ENCODE measurements around the gene HOXB5.

HOXB5 gene

GRCh38 chr17:48593126-48593829 is at the start of gene HOXB5:
HOXB5 (minus strand) TSS chr17:48593779; CDS start chr17:48593682, 97 bp downstream.
- no peaks in the 10 kb centered on the region for H3K9me3 Mint-ChIP-seq (ENCODE audit: low read depth)
- peaks cover 39% of the 10 kb centered on the region for H3K4me1 Mint-ChIP-seq (ENCODE audit: low read depth)
- H3K27me3 Mint-ChIP-seq, result peaks cover 52% of the 10 kb centered on the region
- peak within 1 kb of the TSS; percentile 85 for H3K4me3 Mint-ChIP-seq
- H3K27ac Mint-ChIP-seq, result no peak within 1 kb of the TSS
- H3K36me3 Mint-ChIP-seq, result no peaks in the 10 kb centered on the region

GRCh38 chr17:48642843-48643696 is 49.5 kb upstream of the HOXB5 start:
- Mint-ChIP-seq H3K4me1 (ENCODE audit: low read depth) (peaks cover 15% of the 10 kb centered on the region), H3K36me3 (peaks cover 2% of the 10 kb centered on the region), H3K27ac (no peak overlapping the region), H3K9me3 (ENCODE audit: low read depth) (no peaks in the 10 kb centered on the region), H3K27me3 (peaks cover 49% of the 10 kb centered on the region), H3K4me3 (no peak overlapping the region)

- Mint-ChIP-seq H3K27ac (no peak overlapping the region), H3K4me3 (no peak overlapping the region), H3K27me3 (peaks cover 49% of the 10 kb centered on the region), H3K36me3 (peaks cover 2% of the 10 kb centered on the region), H3K9me3 (ENCODE audit: low read depth) (no peaks in the 10 kb centered on the region), H3K4me1 (ENCODE audit: low read depth) (peaks cover 14% of the 10 kb centered on the region)
Measured at GRCh38 chr17:48642059-48642842, 48.7 kb upstream of the HOXB5 start.

- peaks cover 54% of the 10 kb centered on the region for H3K27me3 Mint-ChIP-seq
- H3K9me3 Mint-ChIP-seq (ENCODE audit: low read depth), result no peaks in the 10 kb centered on the region
- H3K4me3 Mint-ChIP-seq, result peak overlapping the region; percentile 27
- H3K36me3 Mint-ChIP-seq, result peaks cover 2% of the 10 kb centered on the region
- peaks cover 16% of the 10 kb centered on the region for H3K4me1 Mint-ChIP-seq (ENCODE audit: low read depth)
- H3K27ac Mint-ChIP-seq, result no peak overlapping the region
Measured at GRCh38 chr17:48641541-48642058, 48.0 kb upstream of the HOXB5 start.

- peaks cover 55% of the 10 kb centered on the region for H3K27me3 Mint-ChIP-seq
- H3K4me3 Mint-ChIP-seq, result no peak overlapping the region
- peaks cover 16% of the 10 kb centered on the region for H3K4me1 Mint-ChIP-seq (ENCODE audit: low read depth)
- H3K36me3 Mint-ChIP-seq, result peaks cover 2% of the 10 kb centered on the region
- H3K27ac Mint-ChIP-seq, result no peak overlapping the region
- no peaks in the 10 kb centered on the region for H3K9me3 Mint-ChIP-seq (ENCODE audit: low read depth)
Measured at GRCh38 chr17:48640858-48641180, 47.2 kb upstream of the HOXB5 start.

- Mint-ChIP-seq H3K27me3 (peaks cover 54% of the 10 kb centered on the region), H3K9me3 (ENCODE audit: low read depth) (no peaks in the 10 kb centered on the region), H3K36me3 (peaks cover 2% of the 10 kb centered on the region), H3K4me3 (no peak overlapping the region), H3K27ac (peak overlapping the region; percentile 10), H3K4me1 (ENCODE audit: low read depth) (peaks cover 12% of the 10 kb centered on the region)
Measured at GRCh38 chr17:48639982-48640857, 46.6 kb upstream of the HOXB5 start.

GRCh38 chr17:48639136-48639535 is 45.6 kb upstream of the HOXB5 start:
- peaks cover 50% of the 10 kb centered on the region for H3K27me3 Mint-ChIP-seq

GRCh38 chr17:48637323-48638260 is 44.0 kb upstream of the HOXB5 start:
- H3K4me1 Mint-ChIP-seq (ENCODE audit: low read depth), result peaks cover 15% of the 10 kb centered on the region
- H3K4me3 Mint-ChIP-seq, result no peak overlapping the region
- no peaks in the 10 kb centered on the region for H3K9me3 Mint-ChIP-seq (ENCODE audit: low read depth)
- H3K36me3 Mint-ChIP-seq, result no peaks in the 10 kb centered on the region
- peaks cover 46% of the 10 kb centered on the region for H3K27me3 Mint-ChIP-seq
- no peak overlapping the region for H3K27ac Mint-ChIP-seq

More at GRCh38 chr17:48639136-48639535, 45.6 kb upstream of the HOXB5 start:
- H3K9me3 Mint-ChIP-seq (ENCODE audit: low read depth), result no peaks in the 10 kb centered on the region
- no peak overlapping the region for H3K4me3 Mint-ChIP-seq
- no peaks in the 10 kb centered on the region for H3K36me3 Mint-ChIP-seq
- H3K27ac Mint-ChIP-seq, result no peak overlapping the region
- peaks cover 13% of the 10 kb centered on the region for H3K4me1 Mint-ChIP-seq (ENCODE audit: low read depth)

- Mint-ChIP-seq H3K36me3 (peaks cover 2% of the 10 kb centered on the region), H3K27me3 (peaks cover 47% of the 10 kb centered on the region), H3K4me1 (ENCODE audit: low read depth) (peaks cover 12% of the 10 kb centered on the region), H3K4me3 (no peak overlapping the region), H3K9me3 (ENCODE audit: low read depth) (no peaks in the 10 kb centered on the region), H3K27ac (no peak overlapping the region)
Measured at GRCh38 chr17:48636177-48637018, 42.8 kb upstream of the HOXB5 start.

GRCh38 chr17:48634493-48635208 is 41.1 kb upstream of the HOXB5 start:
- Mint-ChIP-seq H3K9me3 (ENCODE audit: low read depth) (no peaks in the 10 kb centered on the region), H3K4me3 (peak overlapping the region; percentile 56), H3K36me3 (peaks cover 2% of the 10 kb centered on the region), H3K27me3 (peaks cover 51% of the 10 kb centered on the region), H3K4me1 (ENCODE audit: low read depth) (peaks cover 11% of the 10 kb centered on the region), H3K27ac (no peak overlapping the region)

GRCh38 chr17:48633266-48633677 is 39.7 kb upstream of the HOXB5 start:
- no peak overlapping the region for H3K27ac Mint-ChIP-seq
- H3K27me3 Mint-ChIP-seq, result peaks cover 54% of the 10 kb centered on the region
- H3K9me3 Mint-ChIP-seq (ENCODE audit: low read depth), result no peaks in the 10 kb centered on the region
- peaks cover 11% of the 10 kb centered on the region for H3K4me1 Mint-ChIP-seq (ENCODE audit: low read depth)
- H3K36me3 Mint-ChIP-seq, result peaks cover 2% of the 10 kb centered on the region
- H3K4me3 Mint-ChIP-seq, result peak overlapping the region; percentile 28
